ENCODE measurements around the gene LDLRAD4. TPM values are rescaled to one million over a fixed set of nuclear protein-coding genes. Genes with fewer than 3 reads are reported as not detected.

LDLRAD4 gene
- total RNA-seq, 2 donors from 2014 or later = 112 to 120 TPM

DNA sequence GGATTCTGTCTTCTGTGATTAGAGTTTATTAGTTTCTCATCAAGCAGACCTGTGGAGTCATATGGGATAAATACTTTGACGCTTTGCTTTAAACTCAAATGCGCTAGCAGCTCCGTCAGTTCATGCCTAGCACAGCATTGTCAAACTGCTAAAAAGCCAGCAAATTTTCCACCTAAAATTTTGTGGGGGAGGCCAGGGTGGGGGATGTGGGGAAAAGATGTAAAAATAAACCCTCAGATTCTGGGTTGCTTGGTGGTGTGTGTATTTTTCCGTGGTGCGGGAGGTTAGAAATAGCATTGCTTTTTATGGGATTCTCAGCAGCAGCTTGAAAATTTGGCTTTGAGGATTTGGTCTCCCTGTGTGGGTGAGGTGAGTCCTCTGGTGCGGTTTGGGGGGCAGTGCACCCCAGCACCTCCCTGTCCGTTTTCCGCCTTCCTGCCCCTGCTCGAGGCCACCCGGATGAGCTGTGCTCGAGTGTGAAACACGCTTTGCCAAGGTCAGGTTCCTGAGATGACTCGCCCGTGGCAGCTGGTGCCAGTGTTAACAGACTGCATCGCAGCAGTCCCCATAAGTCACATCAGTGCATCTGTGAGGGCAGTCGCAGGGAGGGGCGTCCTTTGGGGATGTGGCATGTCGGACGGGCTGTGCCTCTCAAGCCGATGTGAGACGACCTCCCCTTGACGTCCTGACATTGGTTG lies 65.9 kb downstream of the LDLRAD4 start:
- H3K27me3 Mint-ChIP-seq = peaks cover 4% of the 10 kb centered on the region
- H3K36me3 Mint-ChIP-seq (ENCODE audit: low read depth) = peaks cover 4% of the 10 kb centered on the region
- H3K27ac Mint-ChIP-seq = peak overlapping the region; percentile 99
- H3K4me1 Mint-ChIP-seq = peaks cover 49% of the 10 kb centered on the region
- H3K4me3 Mint-ChIP-seq = peak overlapping the region; percentile 87
- ATAC-seq (peak; percentile 45), DNase-seq (no peak)
- no peaks in the 10 kb centered on the region for H3K9me3 ChIP-seq (ENCODE audit: control insufficient read depth, low read length, poor library complexity, severe bottlenecking)

- H3K27me3 Mint-ChIP-seq = peaks cover 4% of the 10 kb centered on the region
- no peaks in the 10 kb centered on the region for H3K9me3 ChIP-seq (ENCODE audit: control insufficient read depth, low read length, poor library complexity, severe bottlenecking)
- peak overlapping the region; percentile 99 for H3K27ac Mint-ChIP-seq
- H3K4me3 Mint-ChIP-seq = no peak overlapping the region
- peaks cover 53% of the 10 kb centered on the region for H3K4me1 Mint-ChIP-seq
- ATAC-seq (no peak), DNase-seq (no peak)
- peaks cover 4% of the 10 kb centered on the region for H3K36me3 Mint-ChIP-seq (ENCODE audit: low read depth)
These were observed 67.3 kb downstream of the LDLRAD4 start for GRCh38 chr18:13285874-13286273.

- ATAC-seq = no peak
- no peaks in the 10 kb centered on the region for H3K9me3 ChIP-seq (ENCODE audit: control insufficient read depth, low read length, poor library complexity, severe bottlenecking)
- no peak for DNase-seq
- H3K4me3 Mint-ChIP-seq = no peak overlapping the region
- peaks cover 4% of the 10 kb centered on the region for H3K27me3 Mint-ChIP-seq
- peaks cover 57% of the 10 kb centered on the region for H3K4me1 Mint-ChIP-seq
- H3K27ac Mint-ChIP-seq = peak overlapping the region; percentile 99
- peaks cover 4% of the 10 kb centered on the region for H3K36me3 Mint-ChIP-seq (ENCODE audit: low read depth)
These were observed 68.0 kb downstream of the LDLRAD4 start for GRCh38 chr18:13286456-13287125.

- DNase-seq (no peak), ATAC-seq (no peak)
- Mint-ChIP-seq H3K36me3 (ENCODE audit: low read depth) (peaks cover 4% of the 10 kb centered on the region), H3K4me1 (peaks cover 53% of the 10 kb centered on the region), H3K27me3 (peaks cover 4% of the 10 kb centered on the region), H3K4me3 (peak overlapping the region; percentile 3), H3K27ac (peak overlapping the region; percentile 74)
- no peaks in the 10 kb centered on the region for H3K9me3 ChIP-seq (ENCODE audit: control insufficient read depth, low read length, poor library complexity, severe bottlenecking)
These were observed 68.8 kb downstream of the LDLRAD4 start for GRCh38 chr18:13287372-13287771.

DNA sequence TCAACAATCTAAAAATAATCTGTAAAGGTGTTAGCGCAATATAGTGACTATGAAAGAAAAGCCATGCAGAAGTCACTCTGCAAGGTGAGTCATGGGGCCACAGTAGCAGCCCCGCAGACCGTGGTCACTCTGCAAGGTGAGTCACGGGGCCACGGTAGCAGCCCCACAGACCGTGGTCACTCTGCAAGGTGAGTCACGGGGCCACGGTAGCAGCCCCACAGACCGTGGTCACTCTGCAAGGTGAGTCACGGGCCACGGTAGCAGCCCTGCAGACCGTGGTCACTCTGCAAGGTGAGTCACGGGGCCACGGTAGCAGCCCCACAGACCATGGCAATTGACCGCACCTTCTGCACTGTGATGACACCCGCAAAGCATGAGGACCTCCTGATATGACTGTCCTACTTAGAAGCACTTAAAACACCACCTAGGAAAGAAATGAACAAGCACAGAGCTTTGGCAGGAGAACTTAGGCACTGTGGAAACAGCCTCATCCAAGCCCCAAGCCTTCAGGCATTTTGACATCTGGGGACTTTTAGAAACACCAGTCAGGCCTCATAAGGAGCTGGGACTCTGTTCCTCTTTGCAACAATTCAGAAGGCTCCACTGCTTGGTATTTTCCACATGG lies 70.1 kb downstream of the LDLRAD4 start:
- H3K27ac Mint-ChIP-seq = peak overlapping the region; percentile 91
- ATAC-seq = no peak
- peaks cover 4% of the 10 kb centered on the region for H3K36me3 Mint-ChIP-seq (ENCODE audit: low read depth)
- peaks cover 4% of the 10 kb centered on the region for H3K27me3 Mint-ChIP-seq
- peak overlapping the region; percentile 66 for H3K4me3 Mint-ChIP-seq
- no peak for DNase-seq
- H3K9me3 ChIP-seq (ENCODE audit: control insufficient read depth, low read length, poor library complexity, severe bottlenecking) = no peaks in the 10 kb centered on the region
- peaks cover 48% of the 10 kb centered on the region for H3K4me1 Mint-ChIP-seq

GRCh38 chr18:13289481-13290205 lies 71.1 kb downstream of the LDLRAD4 start:
- Mint-ChIP-seq H3K4me3 (peak overlapping the region; percentile 66), H3K36me3 (ENCODE audit: low read depth) (peaks cover 4% of the 10 kb centered on the region), H3K27ac (peak overlapping the region; percentile 91), H3K27me3 (peaks cover 4% of the 10 kb centered on the region), H3K4me1 (peaks cover 39% of the 10 kb centered on the region)
- ATAC-seq = no peak
- H3K9me3 ChIP-seq (ENCODE audit: control insufficient read depth, low read length, poor library complexity, severe bottlenecking) = no peaks in the 10 kb centered on the region
- no peak for DNase-seq

DNA sequence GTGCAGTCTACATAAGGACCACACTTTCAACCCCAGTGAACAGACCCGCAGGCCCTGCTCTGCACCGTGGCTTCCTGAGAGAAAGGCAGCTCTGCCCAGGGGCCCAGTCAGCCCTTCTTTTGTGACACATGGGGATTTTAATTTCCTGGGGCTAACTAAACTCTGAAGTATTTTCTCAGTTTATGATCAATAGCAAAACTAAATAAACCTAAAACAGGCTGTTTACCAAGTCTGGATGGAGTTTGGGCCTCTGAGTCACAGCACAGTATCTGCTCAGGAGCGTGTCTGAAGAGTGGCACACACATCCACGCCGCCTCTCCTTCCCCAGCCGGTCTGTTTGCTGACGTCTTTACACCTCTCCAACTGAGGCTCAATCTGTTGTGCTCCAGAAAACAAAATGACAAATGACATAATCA lies 72.3 kb downstream of the LDLRAD4 start:
- H3K9me3 ChIP-seq (ENCODE audit: control insufficient read depth, low read length, poor library complexity, severe bottlenecking) = no peaks in the 10 kb centered on the region
- Mint-ChIP-seq H3K27ac (peak overlapping the region; percentile 91), H3K36me3 (ENCODE audit: low read depth) (peaks cover 3% of the 10 kb centered on the region), H3K4me3 (peak overlapping the region; percentile 33), H3K4me1 (peaks cover 32% of the 10 kb centered on the region), H3K27me3 (no peaks in the 10 kb centered on the region)
- peak in 1 of 3 donors; percentile 40 for DNase-seq
- ATAC-seq = peak; percentile 93

DNA sequence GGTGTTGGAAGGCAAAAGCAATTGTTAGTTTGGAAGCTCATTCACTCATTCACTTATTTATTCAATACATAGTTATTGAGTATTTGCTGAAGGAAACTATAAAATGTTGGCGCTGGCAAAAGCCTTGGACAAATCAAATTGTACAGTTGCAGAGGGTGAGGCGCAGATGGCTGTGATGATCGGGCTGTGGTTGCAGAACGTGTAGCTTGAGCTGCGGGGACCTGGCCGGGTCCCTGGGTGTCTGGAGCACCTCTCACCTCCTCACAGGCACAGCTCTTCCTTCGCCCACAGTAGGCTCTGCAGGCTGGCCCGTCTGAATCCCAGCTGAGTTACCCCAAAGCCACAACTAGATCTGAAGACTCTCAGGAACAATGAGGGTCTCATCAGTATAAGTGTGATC lies 72.7 kb downstream of the LDLRAD4 start:
- ATAC-seq (peak; percentile 22), DNase-seq (no peak)
- no peaks in the 10 kb centered on the region for H3K36me3 Mint-ChIP-seq (ENCODE audit: low read depth)
- H3K9me3 ChIP-seq (ENCODE audit: control insufficient read depth, low read length, poor library complexity, severe bottlenecking) = no peaks in the 10 kb centered on the region
- H3K4me3 Mint-ChIP-seq = peak overlapping the region; percentile 33
- H3K27me3 Mint-ChIP-seq = no peaks in the 10 kb centered on the region
- H3K27ac Mint-ChIP-seq = peak overlapping the region; percentile 91
- H3K4me1 Mint-ChIP-seq = peaks cover 29% of the 10 kb centered on the region

- DNase-seq = no peak
- Mint-ChIP-seq H3K27me3 (no peaks in the 10 kb centered on the region), H3K4me1 (peaks cover 23% of the 10 kb centered on the region), H3K27ac (peak overlapping the region; percentile 91), H3K36me3 (ENCODE audit: low read depth) (no peaks in the 10 kb centered on the region), H3K4me3 (no peak overlapping the region)
- no peaks in the 10 kb centered on the region for H3K9me3 ChIP-seq (ENCODE audit: control insufficient read depth, low read length, poor library complexity, severe bottlenecking)
- ATAC-seq = no peak
These were observed 73.3 kb downstream of the LDLRAD4 start for GRCh38 chr18:13291745-13292447.

DNA sequence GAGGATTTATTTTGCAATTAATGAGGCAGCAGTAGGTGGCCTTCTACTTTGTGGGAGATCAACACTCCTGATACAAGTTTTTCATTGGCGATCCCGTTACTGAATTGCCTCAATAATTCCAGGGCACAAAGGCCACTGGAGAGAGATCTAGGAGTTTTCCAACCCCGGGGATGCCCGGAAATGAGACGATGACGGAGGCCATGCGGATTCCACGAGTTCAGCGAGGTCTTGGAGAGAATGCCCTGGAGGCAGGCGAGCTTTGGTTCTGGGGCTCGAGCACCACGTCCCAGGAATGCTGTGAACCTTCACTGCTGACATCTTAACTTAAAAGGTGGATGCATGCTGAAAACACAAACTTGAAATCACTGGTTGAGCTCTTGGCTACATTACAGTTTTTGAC lies 74.2 kb downstream of the LDLRAD4 start:
- Mint-ChIP-seq H3K27me3 (no peaks in the 10 kb centered on the region), H3K4me3 (no peak overlapping the region), H3K36me3 (ENCODE audit: low read depth) (no peaks in the 10 kb centered on the region), H3K4me1 (peaks cover 23% of the 10 kb centered on the region), H3K27ac (no peak overlapping the region)
- DNase-seq (no peak), ATAC-seq (no peak)
- H3K9me3 ChIP-seq (ENCODE audit: control insufficient read depth, low read length, poor library complexity, severe bottlenecking) = no peaks in the 10 kb centered on the region

DNA sequence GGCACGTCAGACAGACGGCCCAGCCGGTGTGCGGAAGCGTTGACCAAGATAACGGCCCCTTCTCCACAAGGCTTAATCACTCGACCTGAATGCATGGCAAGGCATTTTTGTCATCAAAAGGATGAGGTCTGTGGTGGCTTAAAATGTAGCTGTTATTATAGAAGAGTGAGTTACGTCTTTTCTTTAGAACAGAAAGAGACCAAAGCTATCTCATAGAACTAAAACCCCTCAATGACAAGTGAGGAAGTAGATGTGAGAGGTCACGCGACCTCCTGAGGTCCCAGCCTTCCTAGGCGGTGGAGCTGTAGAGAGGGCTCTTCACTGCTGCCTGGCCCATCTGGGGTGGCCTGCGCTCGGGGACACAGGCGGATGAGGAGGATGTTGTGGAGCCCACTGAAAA lies 75.7 kb downstream of the LDLRAD4 start:
- DNase-seq (no peak), ATAC-seq (no peak)
- Mint-ChIP-seq H3K4me1 (peaks cover 16% of the 10 kb centered on the region), H3K27me3 (no peaks in the 10 kb centered on the region), H3K4me3 (no peak overlapping the region), H3K27ac (no peak overlapping the region), H3K36me3 (ENCODE audit: low read depth) (no peaks in the 10 kb centered on the region)
- H3K9me3 ChIP-seq (ENCODE audit: control insufficient read depth, low read length, poor library complexity, severe bottlenecking) = no peaks in the 10 kb centered on the region

DNA sequence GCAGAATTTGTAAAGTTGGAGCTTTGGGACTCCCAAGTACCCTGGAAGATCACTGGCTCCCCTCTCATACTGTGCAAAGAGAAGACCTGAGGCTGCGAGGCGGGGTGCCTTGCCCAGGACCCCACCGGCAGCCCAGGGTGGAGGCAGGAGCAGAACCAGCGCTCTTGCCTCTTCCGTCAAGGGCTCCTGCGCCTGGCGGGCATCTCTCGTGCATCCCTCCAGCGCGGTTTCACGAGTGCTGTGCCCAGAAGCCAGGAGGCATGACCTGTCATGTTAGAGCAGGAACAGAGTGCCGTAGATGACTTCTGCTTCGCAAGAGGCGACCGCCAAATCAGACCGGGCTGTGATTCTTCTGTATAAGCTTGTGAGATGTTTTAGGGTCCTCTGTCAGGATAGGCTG lies 77.3 kb downstream of the LDLRAD4 start:
- Mint-ChIP-seq H3K27ac (no peak overlapping the region), H3K27me3 (no peaks in the 10 kb centered on the region), H3K36me3 (ENCODE audit: low read depth) (no peaks in the 10 kb centered on the region), H3K4me3 (no peak overlapping the region), H3K4me1 (peaks cover 7% of the 10 kb centered on the region)
- no peak for DNase-seq
- ATAC-seq = no peak
- H3K9me3 ChIP-seq (ENCODE audit: control insufficient read depth, low read length, poor library complexity, severe bottlenecking) = no peaks in the 10 kb centered on the region
